ENCODE results near the gene PPL.
"Not testable (repeated sequence)": the region's sequence is repeated elsewhere in the genome, so short reads cannot be mapped to it uniquely, and the experiment has no call there.

PPL gene

DNA sequence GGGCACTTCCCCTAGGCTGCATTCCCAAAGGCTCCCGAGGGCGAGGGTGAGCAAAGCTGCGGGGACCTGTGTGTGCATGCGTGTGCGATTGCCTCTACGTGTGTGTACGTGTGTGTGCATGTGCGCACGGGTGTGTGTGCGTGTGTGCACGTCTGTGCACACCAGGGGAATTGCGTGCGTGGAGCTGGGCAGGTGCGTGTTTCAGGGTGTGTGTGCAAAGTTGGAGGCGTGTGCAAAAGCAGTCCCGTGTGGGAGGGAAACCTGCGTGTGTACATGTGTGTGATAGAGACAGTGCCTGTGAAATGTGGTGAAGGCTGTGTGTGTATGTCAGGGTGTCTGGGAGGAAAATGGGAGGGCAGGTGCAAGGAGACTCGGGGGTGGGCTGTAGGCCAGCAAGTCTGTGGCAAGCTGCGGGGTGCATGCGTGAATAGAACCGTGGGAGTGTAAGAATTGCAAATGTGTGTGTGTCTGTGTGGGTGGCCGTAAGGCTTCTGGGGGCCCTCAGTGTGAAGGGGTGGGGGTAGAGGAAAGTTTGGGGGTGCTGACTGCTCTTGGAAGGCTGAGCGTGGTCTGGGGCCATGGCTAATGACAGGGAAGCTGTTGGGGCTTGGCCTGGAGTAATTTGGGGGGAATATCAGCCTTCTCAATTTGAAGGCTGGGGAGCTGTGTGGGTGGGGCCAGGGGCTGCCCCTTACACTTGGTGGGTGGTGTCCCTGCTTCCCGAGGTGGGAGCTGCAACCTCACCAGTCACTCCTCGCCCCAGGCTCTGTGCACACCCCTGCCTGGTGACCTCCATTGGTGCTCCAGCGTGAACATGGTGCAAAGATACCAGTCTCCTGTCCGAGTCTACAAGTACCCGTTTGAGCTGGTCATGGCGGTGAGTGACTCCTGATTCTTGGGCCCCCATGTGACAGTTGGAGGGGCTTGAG, 21.8 kb upstream of the PPL start:
- DNase-seq: no peak

DNA sequence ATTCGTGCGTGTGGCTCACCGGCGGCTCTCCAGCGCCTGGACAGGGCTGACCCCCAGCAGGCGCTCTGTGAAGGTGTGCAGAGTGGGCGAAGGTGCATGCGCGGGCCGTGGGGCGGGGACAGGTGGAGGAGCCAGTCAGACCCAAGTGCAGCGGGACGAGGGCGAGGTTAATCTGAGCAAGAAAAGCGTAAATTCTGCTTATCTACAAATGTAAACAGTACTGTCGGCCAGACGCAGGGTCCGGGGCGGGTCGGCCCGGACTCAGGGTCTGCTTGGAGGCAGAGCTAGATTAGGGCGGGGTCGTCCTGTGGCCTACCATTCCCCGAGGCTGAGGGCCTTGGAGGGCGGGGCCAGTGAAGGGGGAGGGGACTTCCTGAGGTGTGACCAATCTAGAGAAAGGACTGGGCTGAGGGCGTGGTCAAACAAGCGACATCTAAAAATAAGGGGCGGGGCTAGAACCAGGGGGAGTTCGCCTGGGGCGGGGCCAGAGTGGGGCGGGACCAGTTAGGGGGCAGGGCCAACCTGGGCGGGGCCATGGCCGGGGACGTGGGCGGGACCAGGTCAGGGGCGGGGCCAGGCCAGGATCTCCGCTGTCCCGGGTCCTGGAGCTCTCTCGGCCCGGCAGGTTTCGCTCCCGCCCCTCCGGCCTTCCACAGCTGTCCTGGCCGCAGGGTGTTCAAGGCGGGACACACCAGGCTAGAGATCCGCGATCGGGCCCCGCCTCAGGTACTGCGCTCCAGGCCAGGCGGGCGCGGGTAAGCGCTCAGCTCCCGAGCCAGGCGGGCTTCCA, 21.0 kb upstream of the PPL start, which contains the start of gene SEC14L5:
TSS of gene SEC14L5 (plus strand) at position 611 of the 790 bp plus-strand sequence. CDS start 994 bp downstream, outside the sequence.
- DNase-seq: peak; percentile 96

DNA sequence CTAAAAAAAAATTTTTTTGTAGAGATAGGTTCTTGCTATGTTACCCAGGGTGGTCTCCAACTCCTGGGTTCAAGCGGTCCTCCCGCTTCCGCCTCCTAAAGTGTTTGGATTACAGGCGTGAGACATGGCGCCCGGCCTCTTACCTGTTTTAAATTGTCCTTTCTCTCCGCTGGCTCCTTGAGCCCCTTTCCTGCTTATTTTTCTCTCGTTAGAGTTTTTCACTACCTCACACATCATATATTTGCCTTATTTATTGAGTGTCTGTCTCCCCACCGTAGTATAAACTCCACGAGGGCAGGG, 20.4 kb upstream of the PPL start:
- no peak for DNase-seq

DNA sequence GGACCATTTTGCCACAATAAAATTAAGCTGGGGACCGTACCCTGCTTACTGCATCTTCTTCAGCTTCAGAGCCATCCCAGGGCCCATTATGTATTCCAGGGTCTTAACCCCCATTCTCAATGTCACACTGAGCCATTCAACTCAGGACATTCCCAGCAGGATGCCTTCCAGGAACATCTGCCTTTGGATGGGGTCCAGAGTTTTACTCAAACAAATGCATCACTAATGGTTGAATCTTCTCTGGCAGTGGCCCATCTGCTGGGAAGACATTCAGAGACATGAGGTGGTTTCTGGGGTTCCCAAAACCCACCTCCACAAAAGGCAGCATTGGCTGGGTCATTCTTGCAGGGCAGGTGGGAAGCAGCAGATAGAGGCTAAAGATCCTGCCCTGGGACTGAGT, 17.8 kb upstream of the PPL start:
- DNase-seq: no peak

DNA sequence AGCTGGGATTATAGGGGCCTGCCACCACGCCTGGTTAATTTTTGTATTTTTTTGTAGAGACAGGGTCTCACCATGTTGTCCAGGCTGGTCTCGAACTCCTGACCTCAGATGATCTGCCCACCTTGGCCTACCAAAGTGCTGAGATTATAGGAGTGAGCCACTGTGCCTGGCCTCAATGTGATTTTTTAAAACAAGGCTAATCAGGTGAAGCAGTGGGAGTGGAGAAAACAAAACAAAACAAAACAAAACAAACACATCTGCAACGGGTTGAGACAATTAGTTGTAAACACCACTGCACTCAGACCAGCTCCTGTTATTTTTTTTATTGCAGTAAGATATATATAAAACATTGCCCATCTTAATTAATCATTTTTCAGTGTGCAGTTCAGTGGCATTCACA, 14.6 kb upstream of the PPL start:
- not testable (repeated sequence) for DNase-seq

DNA sequence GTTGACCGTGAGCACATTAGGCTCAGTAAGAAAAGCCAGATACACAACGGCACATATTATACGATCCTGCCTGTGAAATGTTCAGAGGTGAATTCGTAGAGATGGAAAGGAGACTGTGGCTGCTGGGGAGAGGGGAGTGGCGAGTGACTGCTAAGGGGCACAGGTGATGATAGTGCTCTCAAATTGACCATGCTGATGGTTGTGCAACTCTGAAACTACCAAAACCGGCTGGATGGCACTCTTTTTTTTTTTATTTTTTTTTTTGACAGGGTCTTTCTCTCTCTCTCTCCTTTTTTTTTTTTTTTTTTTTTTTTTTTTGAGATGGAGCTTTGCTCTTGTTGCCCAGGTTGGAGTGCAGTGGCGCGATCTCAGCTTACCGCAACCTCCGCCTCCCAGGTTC, 13.0 kb upstream of the PPL start:
- DNase-seq: no peak

DNA sequence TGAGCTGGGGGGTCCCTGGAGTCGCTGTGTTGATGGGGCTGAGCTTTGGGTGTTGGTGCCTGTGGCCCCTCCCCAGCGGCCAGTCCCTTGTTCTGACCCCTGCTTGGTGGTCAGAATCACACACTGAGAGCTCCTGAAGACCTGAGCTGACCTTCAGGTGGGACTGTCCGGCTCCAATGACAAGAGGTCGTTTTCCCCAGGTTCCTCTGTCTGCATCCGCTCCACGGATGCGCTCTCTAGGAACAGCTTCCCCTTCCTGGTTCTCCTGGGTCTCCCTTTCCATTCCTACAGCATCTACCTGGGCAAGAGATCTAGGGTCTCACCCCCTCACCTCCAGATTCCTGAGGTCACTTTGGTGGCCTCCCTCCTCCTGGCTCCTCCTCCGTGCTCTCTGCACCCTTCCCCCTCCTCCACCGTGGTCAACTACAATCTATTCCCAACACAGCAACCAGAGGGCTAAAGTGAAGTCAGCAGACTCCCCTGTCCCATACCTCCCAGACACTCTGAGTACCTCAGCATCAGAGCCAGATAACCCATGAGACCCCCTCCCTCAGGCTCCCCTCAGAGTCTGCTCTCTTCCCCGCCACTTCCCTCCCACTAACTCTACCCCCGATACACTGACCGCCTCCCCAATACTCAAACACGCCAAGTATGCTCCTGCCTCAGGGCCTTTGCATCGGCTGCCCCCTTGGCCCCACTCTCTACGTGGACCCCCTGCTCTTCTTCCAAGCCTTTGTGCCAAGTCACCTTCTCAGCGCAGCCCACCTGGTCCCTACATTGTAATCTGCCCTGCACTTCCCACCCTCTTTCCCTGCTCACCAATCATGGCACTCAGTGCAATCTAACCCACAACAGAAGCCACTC, 12.2 kb upstream of the PPL start:
- no peak for DNase-seq

DNA sequence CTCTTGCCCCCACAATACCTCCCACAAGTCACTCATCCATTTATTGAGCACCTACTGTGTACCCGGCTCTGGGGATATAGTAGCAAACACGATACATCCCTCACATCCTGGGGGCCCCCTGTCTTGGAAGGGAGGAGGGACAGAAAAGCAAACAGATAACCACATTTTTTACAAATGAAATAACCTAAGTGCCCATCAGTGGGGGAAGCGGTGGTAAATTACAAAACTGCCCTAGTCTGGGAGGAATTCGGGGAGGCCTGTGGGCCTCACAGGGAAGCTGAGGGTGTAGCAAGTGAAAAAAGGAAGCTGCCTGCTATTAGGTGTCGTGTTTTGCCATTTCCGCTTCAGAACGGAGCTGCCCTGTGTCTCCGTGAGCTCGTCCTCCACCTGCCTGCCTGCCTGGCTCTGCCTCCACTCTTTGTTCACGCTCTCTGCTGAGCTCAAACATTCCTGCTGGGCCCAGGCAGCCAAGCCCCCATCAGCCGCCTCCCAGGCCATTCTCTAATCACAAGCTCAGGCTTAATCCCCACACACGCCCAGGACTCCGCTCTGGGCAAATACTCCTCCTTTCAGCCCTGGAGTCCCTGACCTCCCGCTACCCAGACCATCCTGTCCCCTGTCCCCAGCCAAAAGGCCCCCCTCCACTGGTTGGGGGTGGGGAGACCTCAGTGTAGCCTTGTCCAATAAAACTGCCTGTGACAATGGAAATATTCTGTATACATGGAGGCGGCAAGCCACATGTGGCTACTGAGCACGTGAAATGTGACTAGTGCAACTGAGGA, 11.0 kb upstream of the PPL start:
- DNase-seq: no peak

DNA sequence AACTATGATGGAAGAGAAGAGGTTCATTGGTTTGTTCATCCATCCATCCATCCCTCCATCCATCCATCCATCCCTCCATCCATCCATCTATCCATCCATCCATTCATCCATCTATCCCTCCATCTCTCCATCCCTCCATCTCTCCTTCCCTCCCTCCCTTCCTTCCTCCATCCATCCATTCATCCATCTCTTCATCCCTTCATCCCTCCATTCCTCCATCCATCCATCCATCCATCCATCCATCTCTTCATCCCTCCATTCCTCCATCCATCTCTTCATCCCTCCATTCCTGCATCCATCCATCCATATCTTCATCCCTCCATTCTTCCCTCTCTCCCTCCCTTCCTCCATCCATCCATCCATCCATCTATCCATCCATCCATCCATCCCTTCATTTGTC, 10.0 kb upstream of the PPL start:
- DNase-seq: no peak

DNA sequence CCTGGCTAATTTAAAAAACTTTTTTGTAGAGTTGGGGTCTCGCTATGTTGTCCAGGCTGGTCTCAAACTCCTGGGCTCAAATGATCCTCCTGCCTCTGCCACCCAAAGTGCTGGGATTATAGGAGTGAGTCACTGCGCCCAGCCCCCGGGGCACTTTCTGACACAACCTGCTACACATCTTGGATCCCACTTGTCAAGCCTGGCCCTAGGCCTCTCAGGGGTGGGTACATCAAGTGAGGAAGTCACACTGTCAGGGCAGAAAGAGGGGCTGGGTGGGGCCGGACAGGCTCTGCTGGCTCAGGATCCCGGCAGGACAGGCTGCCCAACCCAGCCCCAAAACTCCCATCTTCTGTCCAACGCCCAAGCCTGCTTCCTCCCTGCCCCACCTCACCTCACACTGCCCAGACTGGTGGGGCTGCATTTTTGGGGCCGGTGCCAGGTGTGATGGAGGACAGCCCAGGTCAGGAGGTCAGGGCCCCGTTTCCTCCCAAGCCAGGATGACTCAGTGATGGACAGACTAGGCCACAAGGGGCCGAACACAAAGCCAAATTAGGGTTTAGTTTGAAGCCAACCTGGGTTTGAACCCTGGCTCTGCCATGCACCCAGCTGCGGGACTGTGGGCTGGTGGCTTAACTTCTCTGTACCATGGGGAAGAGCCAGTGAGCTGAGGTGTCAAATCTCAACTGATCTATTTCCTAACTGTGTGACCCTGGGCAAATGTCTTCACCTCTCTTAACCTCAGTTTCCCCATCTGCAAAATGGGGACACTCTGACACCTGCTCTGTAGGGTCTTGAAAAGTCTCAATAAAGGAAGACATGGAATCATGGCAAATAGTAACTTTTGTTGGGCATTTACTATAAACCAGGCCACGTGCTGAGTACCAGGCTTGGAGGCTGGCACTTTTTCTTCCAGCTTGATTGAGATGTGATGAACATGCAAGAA, 8.9 kb upstream of the PPL start:
- DNase-seq: no peak

DNA sequence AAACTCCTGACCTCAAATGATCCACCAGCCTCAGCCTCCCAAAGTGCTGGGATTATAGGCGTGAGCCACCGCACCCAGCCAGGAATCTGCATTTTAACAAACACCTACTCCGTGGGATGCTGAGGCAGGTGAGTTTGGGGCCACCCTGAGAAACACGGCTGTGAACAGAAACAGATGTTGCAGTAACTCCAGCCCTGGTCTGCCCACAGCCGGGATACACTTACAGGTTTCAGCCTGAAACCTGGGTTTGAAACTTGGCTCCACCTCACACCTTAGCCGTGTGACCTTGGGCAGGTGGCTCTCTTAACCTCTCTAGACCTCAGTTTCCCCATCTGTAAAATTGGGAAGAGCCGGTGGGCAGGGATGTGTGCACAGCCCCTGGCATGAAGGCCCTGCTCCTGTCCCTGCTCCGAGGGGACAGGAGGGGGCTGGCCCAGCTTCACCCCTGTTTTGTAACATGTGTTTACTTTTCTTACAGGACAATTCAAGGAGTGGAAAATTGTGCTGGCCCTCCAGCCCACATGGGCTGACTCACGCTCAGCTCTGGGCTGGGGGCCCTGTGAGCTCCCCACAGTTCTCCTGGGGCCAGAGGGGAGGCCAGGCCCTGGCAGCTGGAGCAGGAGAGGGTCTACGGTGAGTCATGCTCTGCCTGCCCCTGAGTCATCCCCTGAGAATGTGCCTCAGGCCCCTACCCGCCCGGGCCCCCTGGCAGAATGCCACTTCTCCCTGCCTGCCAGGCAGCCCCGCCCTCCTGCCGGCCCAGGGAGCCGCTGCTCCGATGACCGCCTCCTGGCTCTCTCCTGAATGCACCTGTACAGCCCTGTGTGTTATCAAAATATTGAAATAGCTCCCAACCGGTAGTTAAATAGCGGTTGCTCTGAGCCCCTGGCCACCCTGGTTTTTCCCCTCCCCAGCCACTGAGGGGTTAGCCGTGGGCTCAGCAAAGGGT, 7.7 kb upstream of the PPL start:
- DNase-seq: peak; percentile 92

DNA sequence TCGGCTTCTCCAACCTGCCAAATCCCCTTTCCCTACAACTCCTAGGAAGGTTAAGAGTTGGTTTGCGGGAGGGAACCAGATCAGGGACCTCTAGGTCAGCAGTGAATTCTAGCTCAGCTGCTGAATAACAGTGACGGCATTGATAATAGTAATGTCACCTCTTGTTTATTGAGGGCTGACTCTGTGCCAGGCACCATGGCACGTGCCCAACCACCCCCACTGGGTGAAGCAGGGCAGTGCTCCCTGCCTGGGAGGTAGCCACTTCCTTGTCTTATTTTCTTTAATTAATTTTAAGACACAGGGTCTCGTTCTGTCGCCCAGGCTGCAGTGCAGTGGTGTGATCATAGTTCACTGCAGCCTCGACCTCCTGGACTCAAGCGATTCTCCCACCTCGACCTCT, 5.5 kb upstream of the PPL start:
- no peak for DNase-seq

DNA sequence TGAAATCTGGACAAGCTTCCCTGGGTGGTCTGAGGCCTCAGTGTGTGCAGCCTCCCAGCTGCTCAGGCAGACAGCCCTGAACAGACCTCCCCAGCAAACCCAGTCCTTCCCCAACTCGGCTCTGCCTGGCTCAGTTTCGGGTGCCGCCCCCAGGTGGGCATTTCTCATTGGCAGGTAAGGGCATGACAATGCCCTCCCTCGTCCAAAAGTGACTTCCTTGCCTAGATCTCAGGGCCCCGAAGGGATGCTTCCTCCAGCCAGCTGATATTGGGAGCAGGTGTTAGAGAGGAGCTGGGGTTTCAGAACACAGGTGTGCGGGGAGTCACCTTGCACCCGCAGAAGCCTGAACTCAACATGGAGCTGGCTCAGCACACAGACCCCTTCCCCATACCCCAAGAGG, 3.8 kb upstream of the PPL start:
- DNase-seq: no peak

DNA sequence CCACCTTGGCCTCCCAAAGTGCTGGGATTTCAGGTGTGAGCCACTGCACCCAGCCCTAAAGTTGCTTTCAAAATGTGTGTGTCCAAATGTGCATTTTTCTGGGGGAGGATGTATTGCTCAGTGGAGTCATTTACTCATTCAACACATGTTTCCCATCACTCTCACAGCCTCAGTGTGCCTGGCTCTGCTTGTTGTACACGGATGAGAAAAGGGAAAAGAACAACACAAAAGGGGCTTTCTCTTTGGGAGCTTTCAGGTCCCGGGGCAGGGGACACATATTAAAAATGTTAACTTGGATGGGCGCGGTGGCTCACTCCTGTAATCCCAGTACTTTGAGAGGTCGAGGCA, 1.7 kb upstream of the PPL start:
- no peak for DNase-seq

DNA sequence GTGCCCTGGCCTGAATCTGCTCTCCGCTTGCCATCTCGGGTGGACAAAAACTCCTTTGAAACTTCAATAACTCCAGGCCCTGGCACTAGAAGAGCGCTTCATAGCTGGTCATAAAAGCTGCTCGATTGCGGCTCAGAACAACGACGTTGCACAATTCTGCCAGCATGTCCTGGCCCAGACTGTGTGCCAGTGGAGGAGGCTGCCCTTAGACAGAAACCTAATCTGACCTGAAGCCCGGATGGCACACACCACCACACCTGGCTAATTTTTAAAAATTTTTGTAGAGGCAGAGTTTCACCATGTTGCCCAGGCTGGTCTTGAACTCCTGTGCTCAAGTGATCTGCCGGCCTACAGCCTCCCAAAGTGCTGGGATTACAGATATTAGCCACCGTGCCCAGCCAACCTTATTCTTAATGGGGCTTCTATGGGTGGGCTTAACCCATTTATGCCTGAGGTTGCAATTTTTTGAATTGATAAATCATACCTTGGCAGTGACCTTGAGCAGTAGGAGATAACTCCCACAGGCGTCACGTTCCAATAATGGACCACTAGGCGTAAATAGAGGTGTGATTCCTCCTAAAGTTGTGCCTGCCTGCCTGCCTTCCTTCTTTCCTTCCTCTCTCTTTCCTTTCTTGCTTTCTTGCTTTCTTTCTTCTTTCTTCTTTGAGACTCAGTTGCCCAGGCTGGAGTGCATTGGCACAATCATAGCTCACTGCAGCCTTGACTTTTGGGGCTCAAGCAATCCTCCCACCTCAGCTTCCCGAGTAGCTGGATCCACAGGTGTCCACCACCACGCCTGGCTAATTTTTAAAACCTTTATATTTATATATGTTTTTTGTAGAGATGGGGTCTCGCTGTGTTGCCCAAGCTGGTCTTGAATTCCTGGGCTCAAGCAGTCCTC, 1.1 kb upstream of the PPL start:
- no peak for DNase-seq

DNA sequence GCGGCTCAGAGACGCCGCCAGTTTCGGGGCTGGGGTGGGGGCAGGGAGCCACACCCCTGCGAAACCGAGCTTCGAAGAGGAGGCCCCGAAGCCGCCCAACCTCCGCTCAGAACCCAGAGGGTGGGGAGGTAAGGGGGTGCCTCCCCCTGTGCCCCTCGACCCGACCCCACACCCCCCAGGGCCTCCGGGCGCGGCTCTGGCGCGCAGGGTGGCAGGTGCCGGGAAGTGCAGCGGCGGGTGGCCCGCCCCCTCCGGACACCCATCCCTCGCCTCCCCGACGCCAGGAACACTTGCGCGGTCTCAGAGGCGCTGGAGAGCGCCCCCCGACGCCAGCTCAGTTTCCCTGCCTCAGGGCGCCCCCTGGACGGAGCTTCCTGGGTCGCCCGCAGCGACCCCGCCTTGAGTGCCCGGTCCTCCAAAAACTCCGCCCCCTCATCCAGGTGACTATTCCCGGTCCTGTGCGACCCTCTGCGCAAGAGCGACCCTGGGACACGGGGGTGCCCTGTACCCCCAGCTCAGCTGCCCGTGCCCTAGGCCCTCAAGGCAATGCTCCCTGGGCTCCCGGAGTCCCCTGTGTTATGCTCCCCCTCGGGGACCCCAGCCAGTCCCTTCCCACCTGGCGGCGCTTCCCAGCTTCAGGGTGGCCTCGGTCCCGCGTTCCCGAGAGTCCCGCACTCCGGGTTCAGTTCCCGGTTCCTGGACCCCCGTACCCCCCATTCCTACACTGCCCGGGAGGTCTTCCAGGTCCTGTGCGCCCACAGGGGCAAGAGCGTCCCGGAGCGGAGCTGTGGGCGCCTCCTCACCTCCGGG, 562 bp downstream of the PPL start:
- DNase-seq: no peak

DNA sequence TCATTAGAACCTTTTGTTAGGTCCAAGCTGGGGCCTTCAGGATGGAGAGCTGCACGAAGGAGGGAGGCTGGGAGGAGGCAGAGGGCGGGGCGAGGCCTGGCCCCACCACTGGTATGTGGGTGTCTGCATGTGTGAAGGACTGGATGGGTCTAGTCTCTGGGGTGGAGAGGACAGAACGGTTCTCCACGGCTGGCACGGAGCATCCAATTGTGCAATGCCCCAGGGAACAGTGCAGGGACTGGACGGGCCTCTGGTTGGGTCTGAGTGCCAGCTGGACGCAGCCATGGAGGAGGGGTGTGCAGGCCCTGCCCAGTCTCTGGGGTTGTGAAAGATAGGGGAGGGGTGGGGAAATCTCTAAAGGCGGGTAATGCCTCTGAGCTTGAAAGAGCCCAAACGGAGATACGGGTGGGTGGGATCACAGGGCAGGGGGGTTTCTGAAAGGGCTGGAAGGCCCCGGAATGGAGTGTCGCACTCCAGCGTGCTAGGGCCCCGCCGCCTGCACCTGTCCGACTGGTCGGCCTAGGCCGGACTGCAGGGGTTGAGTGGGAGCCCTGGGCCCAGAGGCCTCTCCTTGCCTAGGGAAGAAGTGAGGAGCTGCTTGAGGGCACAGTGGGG, 1.6 kb downstream of the PPL start:
- DNase-seq: no peak

DNA sequence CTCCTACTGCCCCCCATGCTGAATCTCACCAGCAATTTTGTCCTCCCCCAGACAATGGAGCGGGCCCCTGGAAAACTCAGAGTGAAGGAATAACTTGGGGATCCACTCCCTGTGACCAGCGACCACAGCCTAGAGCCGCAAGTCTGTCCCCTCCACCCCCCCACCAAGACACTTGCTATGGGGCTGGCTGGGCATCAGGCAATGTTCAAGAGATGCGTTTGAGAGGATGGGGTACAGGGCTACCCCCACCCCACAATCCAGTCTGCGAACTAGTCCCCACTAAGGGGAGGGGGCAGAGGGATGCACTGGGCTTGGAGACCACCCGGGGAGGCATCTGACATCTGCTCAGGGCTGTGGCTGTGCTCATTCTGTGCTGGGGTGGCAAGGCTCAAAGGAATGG, 2.4 kb downstream of the PPL start:
- DNase-seq: no peak

Data from femur (tissue), 1 donor.